Fibroblast of lung (primary cell): Measurements from ENCODE around the gene BCAT1. TPM values are rescaled to one million over a fixed set of nuclear protein-coding genes. Genes with fewer than 3 reads are reported as not detected.

ENCODE experiments used
- DNase-seq, 2 donors: peaks; one replicate each; pipeline versions ENCODE4 v3.0.0 to v3.0.0-alpha.2; 2010; ENCODE audit warnings: low read depth in 2 of 2
- H2AFZ ChIP-seq: 2 replicates; pipeline ENCODE4 v1.5.1; 2012; ENCODE audit warnings: low read length, control low read depth, inconsistent platforms
- H3K27ac ChIP-seq: 2 replicates; pipeline ENCODE4 v1.5.1; 2011; ENCODE audit warnings: low read length, control low read depth; ENCODE audit not compliant: insufficient read depth
- H3K27me3 ChIP-seq: 2 replicates; pipeline ENCODE4 v1.5.1; 2011; ENCODE audit warnings: mild to moderate bottlenecking, low read length; ENCODE audit not compliant: control insufficient read depth, insufficient read depth
- H3K36me3 ChIP-seq: 2 replicates; pipeline ENCODE4 v1.5.1; 2011; ENCODE audit warnings: low read length; ENCODE audit not compliant: control insufficient read depth, insufficient read depth
- H3K4me1 ChIP-seq: 2 replicates; pipeline ENCODE4 v1.5.1; 2011; ENCODE audit warnings: low read length; ENCODE audit not compliant: control insufficient read depth, insufficient read depth; ENCODE audit errors: extremely low read depth
- H3K4me2 ChIP-seq: 2 replicates; pipeline ENCODE4 v1.5.1; 2011; ENCODE audit warnings: low read length, control low read depth; ENCODE audit not compliant: insufficient read depth; ENCODE audit errors: extremely low read depth
- H3K4me3 ChIP-seq, 4 experiments: fragments of 200-600 bp in 1 of 4; sonication (generic) in 1 of 4; replicated peaks in 1 of 4; 2 replicates each; pipeline ENCODE4 v1.5.1; 2011 to 2016; ENCODE audit warnings: low read length in 4 of 4, low read depth in 3 of 4, mild to moderate bottlenecking in 3 of 4, control low read depth in 2 of 4, inconsistent platforms in 1 of 4, mixed read lengths in 1 of 4; ENCODE audit not compliant: insufficient read depth in 1 of 4; ENCODE audit errors: control extremely low read depth in 1 of 4
- H3K79me2 ChIP-seq: 2 replicates; pipeline ENCODE4 v1.5.1; 2012; ENCODE audit warnings: mild to moderate bottlenecking, low read length, inconsistent platforms; ENCODE audit not compliant: control insufficient read depth, insufficient read depth
- H3K9ac ChIP-seq: 2 replicates; pipeline ENCODE4 v1.5.1; 2011; ENCODE audit warnings: mild to moderate bottlenecking, low read length, control low read depth; ENCODE audit not compliant: insufficient read depth
- H3K9me3 ChIP-seq: 2 replicates; pipeline ENCODE4 v1.5.1; 2012; ENCODE audit warnings: low read depth, low read length; ENCODE audit not compliant: control insufficient read depth, insufficient read depth
- H4K20me1 ChIP-seq: 2 replicates; pipeline ENCODE4 v1.5.1; 2011; ENCODE audit warnings: low read length; ENCODE audit not compliant: control insufficient read depth, insufficient read depth; ENCODE audit errors: extremely low read depth
- EZH2 ChIP-seq: IDR thresholded peaks from 2 replicates; pipeline ENCODE4 v1.5.1; 2012; ENCODE audit warnings: low read length, control low read depth, mild to moderate bottlenecking; ENCODE audit errors: missing control alignments
- polyA plus RNA-seq, 2 donors: library from polyadenylated mRNA; depleted of rRNA in 1 of 2; stranded (reverse) in 1 of 2; unstranded in 1 of 2; fragments of >200 nt; gene quantifications; 2 replicates each; pipeline ENCODE4 v1.2.1, GENCODE V29; 2011 to 2012; ENCODE audit warnings: missing spikeins in 1 of 2
- total RNA-seq: library from RNA; depleted of rRNA; stranded (reverse); fragments of >200 nt; gene quantifications from 2 replicates; pipeline ENCODE4 v1.2.1, GENCODE V29; 2014
- TF ChIP-seq, protein P1 (sequence below), 2 donors: IDR thresholded peaks in 1 of 2; conservative IDR thresholded peaks in 1 of 2; 1 replicate in 1 of 2; 2 replicates in 1 of 2; pipeline ENCODE4 v1.5.1; 2011 to 2012; ENCODE audit warnings: low read length in 2 of 2, control low read depth in 1 of 2, inconsistent platforms in 1 of 2, low read depth in 1 of 2, mild to moderate bottlenecking in 1 of 2

The BCAT1 gene
- total and polyA plus RNA-seq, 2 donors (not counting 1 experiment from before 2014, with no cell fraction given) = 27.8 to 162 TPM

DNA sequence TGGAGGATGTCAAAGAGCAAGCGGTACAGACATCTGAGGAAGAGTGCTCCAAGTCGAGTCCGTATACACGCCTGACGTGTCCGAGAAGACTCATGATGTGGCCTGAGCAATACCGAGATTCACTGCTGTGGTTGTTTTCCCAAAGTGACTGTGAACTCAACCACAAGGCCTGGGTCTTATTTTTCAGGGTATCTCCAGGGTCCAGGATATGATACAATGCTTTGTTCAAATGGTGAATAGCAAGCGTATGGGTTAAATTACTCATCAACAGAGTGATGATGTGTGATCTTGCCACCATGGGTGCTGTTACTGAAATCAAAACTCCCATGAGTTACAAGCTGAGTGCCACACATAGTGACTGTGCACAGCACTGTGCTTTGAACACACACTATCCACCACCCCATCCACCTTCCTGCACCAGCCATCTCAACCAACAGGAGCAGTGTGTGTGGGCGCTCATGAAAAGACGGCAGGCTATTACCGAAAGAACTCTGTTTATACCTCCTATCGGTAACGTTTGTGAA, 109.6 kb downstream of the BCAT1 start:
- Histone ChIP-seq H3K4me2 (no peak overlapping the region), H3K9ac (no peak overlapping the region)

DNA sequence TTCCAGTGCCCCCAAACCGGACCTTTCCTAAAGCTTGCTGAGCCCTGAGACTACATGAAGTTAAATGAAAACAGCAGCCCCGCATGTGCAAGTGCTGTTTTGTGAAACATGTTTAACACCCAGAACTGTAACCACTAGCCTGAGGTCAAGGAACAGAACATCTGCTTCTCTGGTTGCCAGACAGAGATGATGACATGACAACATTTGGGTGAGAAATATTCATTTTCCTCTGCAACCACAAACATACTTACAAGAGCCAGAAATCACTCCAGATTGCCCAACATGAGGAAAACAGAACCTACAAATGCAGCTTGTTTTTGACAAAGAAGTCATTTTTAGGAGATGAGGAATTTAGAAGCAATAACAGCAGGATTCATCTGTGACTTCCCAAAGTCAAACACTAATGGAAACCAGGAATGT, 110.4 kb downstream of the BCAT1 start:
- Histone ChIP-seq H3K4me1 (peaks cover 12% of the 10 kb centered on the region), H3K79me2 (no peaks in the 10 kb centered on the region), H3K4me3 (no peak overlapping the region), H3K36me3 (peaks cover 5% of the 10 kb centered on the region), H3K27me3 (no peaks in the 10 kb centered on the region), H4K20me1 (no peaks in the 10 kb centered on the region), H3K9me3 (no peaks in the 10 kb centered on the region), H3K4me2 (no peak overlapping the region), H3K27ac (no peak overlapping the region), H2AFZ (no peak overlapping the region), H3K9ac (no peak overlapping the region)
- DNase-seq = peak; percentile 84 to 98
- TF ChIP-seq EZH2 = no peak
- TF ChIP-seq, protein P1, sequence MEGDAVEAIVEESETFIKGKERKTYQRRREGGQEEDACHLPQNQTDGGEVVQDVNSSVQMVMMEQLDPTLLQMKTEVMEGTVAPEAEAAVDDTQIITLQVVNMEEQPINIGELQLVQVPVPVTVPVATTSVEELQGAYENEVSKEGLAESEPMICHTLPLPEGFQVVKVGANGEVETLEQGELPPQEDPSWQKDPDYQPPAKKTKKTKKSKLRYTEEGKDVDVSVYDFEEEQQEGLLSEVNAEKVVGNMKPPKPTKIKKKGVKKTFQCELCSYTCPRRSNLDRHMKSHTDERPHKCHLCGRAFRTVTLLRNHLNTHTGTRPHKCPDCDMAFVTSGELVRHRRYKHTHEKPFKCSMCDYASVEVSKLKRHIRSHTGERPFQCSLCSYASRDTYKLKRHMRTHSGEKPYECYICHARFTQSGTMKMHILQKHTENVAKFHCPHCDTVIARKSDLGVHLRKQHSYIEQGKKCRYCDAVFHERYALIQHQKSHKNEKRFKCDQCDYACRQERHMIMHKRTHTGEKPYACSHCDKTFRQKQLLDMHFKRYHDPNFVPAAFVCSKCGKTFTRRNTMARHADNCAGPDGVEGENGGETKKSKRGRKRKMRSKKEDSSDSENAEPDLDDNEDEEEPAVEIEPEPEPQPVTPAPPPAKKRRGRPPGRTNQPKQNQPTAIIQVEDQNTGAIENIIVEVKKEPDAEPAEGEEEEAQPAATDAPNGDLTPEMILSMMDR (conservative IDR thresholded peaks at IDR 0.05 in 1 of 2, IDR thresholded peaks at IDR 0.05 in 1 of 2; ENCODE audit: low read depth in 1 of 2, low read length in 2 of 2) = no peak

More for the DNA sequence above, 109.6 kb downstream of the BCAT1 start:
- Histone ChIP-seq H3K4me1 (peaks cover 12% of the 10 kb centered on the region), H3K36me3 (peaks cover 5% of the 10 kb centered on the region), H3K27ac (no peak overlapping the region), H4K20me1 (no peaks in the 10 kb centered on the region), H2AFZ (no peak overlapping the region), H3K4me3 (no peak overlapping the region), H3K79me2 (no peaks in the 10 kb centered on the region), H3K9me3 (no peaks in the 10 kb centered on the region), H3K27me3 (no peaks in the 10 kb centered on the region)
- TF ChIP-seq, protein P1 (conservative IDR thresholded peaks at IDR 0.05 in 1 of 2, IDR thresholded peaks at IDR 0.05 in 1 of 2; ENCODE audit: low read depth in 1 of 2, low read length in 2 of 2) = no peak
- DNase-seq = peak in 1 of 2 donors; percentile 81

DNA sequence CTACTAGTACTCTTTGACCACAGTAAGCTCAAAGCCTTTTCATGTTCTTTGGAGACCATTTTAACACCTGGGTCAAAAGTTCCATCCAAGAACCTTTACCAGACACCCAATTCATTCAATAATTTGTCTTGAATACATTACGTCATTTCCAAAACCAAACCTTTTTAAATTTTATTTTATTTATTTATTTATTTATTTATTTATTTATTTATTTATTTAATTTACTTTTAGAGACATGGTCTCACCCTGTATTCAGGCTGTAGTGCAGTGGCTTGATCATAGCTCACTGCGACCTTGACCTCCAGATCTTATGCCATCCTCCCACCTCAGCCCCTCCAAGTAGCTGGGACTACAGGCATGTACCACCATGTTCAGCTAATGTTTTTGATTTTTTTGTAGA, 113.5 kb downstream of the BCAT1 start:
- H3K36me3 ChIP-seq = peaks cover 7% of the 10 kb centered on the region
- H2AFZ ChIP-seq = no peak overlapping the region
- no peaks in the 10 kb centered on the region for H3K27me3 ChIP-seq
- H3K4me2 ChIP-seq = no peak overlapping the region
- no peaks in the 10 kb centered on the region for H4K20me1 ChIP-seq
- no peak overlapping the region for H3K9ac ChIP-seq
- H3K4me3 ChIP-seq = no peak overlapping the region
- H3K27ac ChIP-seq = no peak overlapping the region
- TF ChIP-seq, protein P1 (conservative IDR thresholded peaks at IDR 0.05 in 1 of 2, IDR thresholded peaks at IDR 0.05 in 1 of 2; ENCODE audit: low read depth in 1 of 2, low read length in 2 of 2) = no peak
- no peak for TF ChIP-seq EZH2
- no peaks in the 10 kb centered on the region for H3K79me2 ChIP-seq
- H3K4me1 ChIP-seq = peaks cover 10% of the 10 kb centered on the region
- no peaks in the 10 kb centered on the region for H3K9me3 ChIP-seq
- no peak for DNase-seq
